Inflammatory macrophage (primary cell): ENCODE data around the gene ZNF101.
"Not testable (repeated sequence)": the region's sequence is repeated elsewhere in the genome, so short reads cannot be mapped to it uniquely, and the experiment has no call there.

Experiments
- DNase-seq, 2 donors: peaks; one replicate each; pipeline ENCODE4 v3.0.0-alpha.2; 2020 to 2022

ZNF101 gene

GRCh38 chr19:19661675-19662251, 6.9 kb upstream of the ZNF101 start:
- DNase-seq, result peak; percentile 74 to 76

DNA sequence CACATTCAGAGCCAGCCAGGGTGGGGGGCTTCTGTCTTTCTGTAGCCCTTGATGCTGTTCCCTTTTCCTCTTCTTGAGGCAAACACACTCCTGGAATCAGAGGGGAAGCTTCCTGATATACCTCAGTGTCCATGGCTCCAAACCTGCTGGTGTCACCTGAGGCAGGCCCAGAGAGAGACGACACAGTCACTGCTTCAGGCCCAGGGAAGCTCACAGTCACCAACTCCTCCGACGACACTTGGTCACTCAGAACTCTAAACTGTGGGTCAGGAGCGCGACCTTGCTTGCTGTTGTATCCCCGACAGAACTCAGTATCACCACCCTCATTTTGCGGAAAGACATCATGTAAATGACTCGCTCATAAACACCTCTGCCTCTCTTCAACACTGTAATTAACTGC, 6.3 kb upstream of the ZNF101 start:
- no peak for DNase-seq

GRCh38 chr19:19662871-19663255, 5.8 kb upstream of the ZNF101 start:
- DNase-seq, result peak; percentile 29 to 46

GRCh38 chr19:19663256-19664120, 5.2 kb upstream of the ZNF101 start, which contains the start of gene ATP13A1:
TSS of gene ATP13A1 (minus strand) at chr19:19663676. CDS start at chr19:19663666, 10 bp downstream.
- DNase-seq, result peak; percentile 97 to 99

DNA sequence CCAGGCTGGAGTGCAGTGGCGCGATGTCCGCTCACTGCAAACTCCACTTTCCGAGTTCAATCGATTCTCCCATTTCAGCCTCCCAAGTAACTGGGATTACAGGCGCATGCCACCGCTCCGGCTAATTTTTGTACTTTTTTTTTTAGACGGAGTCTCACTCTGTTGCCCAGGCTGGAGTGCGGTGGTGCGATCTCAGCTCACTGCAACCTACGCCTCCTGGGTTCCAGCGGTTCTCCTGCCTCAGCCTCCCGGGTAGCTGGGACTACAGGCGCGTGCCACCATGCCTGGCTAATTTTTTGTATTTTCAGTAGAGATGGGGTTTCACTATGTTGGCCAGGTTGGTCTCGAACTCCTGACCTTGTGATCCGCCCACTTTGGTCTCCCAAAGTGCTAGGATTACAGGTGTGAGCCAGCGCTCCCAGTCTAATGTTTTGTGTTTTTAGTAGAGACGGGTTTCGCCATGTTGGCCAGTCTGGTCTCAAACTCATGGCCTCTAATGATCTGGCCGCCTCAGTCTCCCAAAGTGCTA, 3.2 kb upstream of the ZNF101 start:
- DNase-seq, result not testable (repeated sequence)

DNA sequence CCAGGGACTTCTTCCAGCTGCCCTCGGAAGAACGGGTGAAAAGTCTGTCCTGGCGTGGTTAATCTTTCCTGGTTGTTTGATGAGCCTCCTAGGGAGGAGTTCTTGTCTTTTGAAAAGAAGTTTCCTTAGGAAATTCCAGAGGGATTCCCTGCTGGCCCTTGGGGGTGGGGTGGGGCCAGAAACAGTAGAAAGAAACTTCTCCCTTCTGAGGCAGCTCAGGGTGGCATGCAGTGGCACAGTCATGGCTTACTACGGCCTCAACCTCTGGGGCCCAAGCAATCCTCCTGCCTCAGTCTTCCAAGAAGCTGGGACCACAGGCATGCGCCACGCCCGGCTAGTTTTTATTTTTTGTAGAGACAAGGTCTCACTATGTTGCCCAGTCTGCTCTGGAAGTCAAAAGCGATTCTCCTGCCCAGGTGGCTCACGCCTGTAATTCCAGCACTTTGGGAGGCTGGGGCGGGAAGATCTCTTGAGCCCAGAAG, 1.5 kb downstream of the ZNF101 start:
- DNase-seq, result no peak

- DNase-seq, result no peak
Observed at GRCh38 chr19:19672816-19673215, 4.2 kb downstream of the ZNF101 start.

- DNase-seq, result no peak
Observed at GRCh38 chr19:19674315-19674714, 5.7 kb downstream of the ZNF101 start.

- no peak for DNase-seq
Observed at GRCh38 chr19:19677579-19677978, 8.9 kb downstream of the ZNF101 start.

- DNase-seq, result no peak
Observed at GRCh38 chr19:19679176-19680073, 10.8 kb downstream of the ZNF101 start.

DNA sequence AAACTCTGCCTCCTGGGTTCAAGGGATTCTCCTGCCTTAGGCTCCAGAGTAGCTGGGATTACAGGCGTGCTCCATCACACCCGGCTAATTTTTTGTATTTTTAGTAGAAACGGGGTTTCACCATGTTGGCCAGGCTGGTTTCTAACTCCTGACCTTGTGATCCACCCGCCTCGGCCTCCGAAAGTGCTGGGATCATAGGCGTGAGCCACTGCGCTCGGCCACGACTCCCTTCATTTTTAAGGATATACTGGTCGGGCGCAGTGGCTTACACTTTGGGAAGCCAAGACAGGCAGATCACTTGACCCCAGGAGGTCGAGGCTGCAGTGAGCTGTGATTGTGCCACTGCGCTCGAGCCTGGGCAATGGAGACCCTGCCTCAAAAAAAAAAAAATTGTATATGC, 17.5 kb downstream of the ZNF101 start:
- not testable (repeated sequence) for DNase-seq

DNA sequence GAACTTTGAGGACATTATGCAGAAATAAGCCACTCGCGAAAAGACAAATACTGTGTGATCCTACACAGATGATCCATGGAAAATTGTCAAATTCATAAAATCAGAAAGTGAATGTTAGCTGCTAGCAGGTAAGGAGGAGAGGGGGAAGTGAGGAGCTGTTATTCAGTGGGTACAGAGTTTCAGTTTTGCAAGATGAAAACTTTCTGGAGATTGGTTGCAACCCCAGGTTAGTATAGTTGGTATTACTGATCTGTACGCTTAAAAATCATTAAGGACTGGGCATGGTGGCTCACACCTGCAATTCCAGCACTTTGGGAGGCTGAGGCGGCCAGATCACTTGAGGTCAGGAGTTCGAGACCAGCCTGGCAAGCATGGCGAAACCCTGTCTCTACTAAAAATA, 17.9 kb downstream of the ZNF101 start:
- DNase-seq, result no peak

DNA sequence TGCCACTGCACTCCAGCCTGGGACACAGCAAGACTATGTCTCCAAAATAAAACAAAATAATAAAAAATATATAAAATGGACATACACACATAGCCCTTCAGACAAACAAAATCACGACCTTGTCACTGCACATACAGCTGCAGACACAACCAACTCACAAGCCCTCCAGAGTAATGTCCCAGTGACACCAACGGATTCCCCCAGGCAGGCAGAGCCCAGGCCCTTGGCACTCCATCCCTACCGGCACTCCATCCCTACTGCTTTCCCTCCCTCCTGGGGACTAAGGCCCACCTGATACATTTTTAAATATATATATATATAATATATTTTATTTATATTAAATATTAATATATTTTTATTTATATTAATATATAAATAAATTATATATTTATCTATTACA, 18.5 kb downstream of the ZNF101 start:
- DNase-seq, result no peak

- not testable (repeated sequence) for DNase-seq
Observed at GRCh38 chr19:19689023-19689422, 20.4 kb downstream of the ZNF101 start.

DNA sequence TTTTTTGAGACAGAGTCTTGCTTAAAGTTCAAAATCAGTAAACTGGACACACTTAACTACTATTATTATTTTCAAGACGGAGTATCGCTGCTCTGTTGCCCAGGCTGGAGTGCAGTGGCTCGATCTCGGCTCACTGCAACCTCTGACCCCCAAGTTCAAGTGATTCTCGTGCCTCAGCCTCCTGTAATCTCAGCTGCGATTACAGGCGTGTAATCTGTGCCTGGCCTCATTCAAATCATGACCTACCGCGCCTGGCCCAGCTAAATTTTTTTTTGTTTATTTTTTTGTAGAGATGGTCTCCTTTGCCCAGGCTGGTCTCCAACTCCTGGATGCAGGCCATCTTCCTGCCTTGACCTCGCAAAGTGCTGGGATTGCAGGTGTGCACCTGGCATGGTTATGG, 23.0 kb downstream of the ZNF101 start:
- no peak for DNase-seq

- no peak for DNase-seq
Observed at GRCh38 chr19:19696386-19696785, 27.7 kb downstream of the ZNF101 start.

DNA sequence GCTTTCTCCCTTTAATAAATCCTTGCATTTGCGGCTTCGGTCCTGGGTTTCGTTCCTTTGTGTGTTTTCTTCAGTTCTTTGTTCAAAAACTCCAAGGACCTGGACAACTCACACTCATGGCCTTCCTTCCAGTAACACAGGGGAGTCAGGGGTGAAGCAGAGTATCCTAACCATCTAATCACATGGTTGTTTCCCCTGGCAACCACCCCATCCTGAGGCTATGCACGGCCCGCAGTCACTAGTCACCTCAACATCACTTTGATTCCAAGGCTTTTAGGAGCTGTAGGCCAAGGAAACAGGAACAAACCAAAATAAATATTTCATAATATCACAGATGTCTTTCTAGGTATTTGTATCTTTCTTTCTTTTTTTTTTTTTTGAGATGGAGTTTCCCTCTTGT, 28.9 kb downstream of the ZNF101 start:
- DNase-seq, result no peak

DNA sequence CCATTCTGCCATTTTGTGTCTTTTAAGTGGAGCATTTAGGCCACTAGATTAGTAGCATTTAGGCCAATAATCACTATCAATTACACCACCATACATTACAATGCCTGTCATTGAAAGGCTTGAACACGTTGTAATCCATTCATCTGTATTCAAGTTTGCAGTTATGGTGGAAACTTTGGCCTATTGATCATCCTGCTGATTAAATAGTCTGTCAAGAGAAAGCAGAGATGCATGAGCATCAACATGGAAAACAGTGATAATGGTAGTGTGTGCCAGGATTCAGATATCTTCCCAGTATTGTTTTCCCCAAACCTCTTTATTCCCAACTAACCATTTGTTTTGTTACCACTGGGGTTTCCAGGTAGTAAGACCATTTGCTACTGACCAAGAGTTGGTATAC, 31.9 kb downstream of the ZNF101 start:
- not testable (repeated sequence) for DNase-seq

DNA sequence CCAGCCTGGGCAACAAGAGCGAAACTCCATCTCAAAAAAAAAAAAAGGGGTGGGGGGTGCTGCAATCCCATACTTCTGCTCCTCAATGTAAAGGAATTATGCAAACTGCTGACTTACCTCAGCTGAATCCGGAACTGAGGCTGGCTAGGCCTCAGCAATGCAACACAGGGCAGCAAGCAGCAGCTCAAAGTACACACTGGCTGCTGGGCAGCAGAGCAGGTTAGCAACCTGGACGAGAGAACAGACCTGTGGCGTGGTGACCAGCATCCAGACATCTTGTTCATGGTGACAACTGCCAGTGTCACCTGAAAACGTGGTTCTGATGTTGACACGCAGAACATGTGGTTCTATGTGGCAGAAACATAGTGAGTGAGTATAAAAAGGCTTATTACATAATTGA, 36.2 kb downstream of the ZNF101 start:
- no peak for DNase-seq

- no peak for DNase-seq
Observed at GRCh38 chr19:19710506-19710905, 41.9 kb downstream of the ZNF101 start.

- no peak for DNase-seq
Observed at GRCh38 chr19:19711306-19711933, 42.8 kb downstream of the ZNF101 start.
